Measurements from ENCODE around the gene CRTAP. TPM values are rescaled to one million over a fixed set of nuclear protein-coding genes. Genes with fewer than 3 reads are reported as not detected.

CRTAP gene
- total RNA-seq, 1 experiment from 2014 or later = 134 TPM

DNA sequence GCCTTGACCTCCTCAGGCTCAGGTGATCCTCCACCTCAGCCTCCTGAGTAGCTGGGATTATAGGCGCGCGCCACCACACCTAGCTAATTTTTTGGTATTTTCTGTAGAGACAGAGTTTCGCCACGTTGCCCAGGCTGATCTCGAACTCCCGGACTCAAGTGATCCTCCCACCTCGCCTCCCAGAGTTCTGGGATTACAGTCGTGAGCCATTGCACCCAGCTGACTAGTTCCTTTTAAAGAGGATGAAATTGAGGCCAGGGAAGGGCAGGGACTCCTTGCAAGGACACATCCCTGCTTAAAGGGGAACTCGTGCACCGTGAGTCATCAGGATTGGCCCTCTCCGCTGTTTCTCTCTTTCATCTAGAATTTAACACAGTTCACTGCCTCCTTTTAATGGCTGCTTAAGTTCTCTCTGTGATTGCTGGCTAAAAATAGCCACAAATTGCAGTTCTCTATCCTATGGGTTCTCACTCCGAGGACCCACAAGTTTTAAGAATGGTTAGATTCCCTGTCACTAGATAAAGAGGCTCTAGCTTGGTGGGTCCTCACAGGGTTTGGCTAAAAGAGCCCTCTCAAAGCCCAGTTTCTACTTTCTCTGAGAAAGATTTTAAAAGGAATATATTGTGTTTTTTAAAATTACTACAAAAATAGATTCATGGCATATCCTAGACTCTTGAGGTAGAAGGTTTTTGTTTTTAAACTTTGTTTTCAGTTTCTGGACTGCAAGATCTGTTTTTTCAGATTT is 1.4 kb downstream of the CRTAP start:
- Histone ChIP-seq H3K4me1 (replicated peaks; ENCODE audit: insufficient read depth) (0 out of 2 replicates have a peak, but pooled peaks cover 7% of the 10 kb centered on the region), H3K4me2 (peak overlapping the region; percentile 87), H3K9me3 (ENCODE audit: insufficient read depth, low read depth) (no peaks in the 10 kb centered on the region), H3K27ac (peak overlapping the region; percentile 72), H3K9me2 (ENCODE audit: insufficient read depth) (no peaks in the 10 kb centered on the region), H3K79me2 (ENCODE audit: low read depth) (0 out of 2 replicates have a peak, but pooled peaks cover 14% of the 10 kb centered on the region), H3F3A (ENCODE audit: insufficient read depth, low read depth) (peaks cover 3% of the 10 kb centered on the region), H4K20me1 (ENCODE audit: insufficient read depth) (no peaks in the 10 kb centered on the region), H3K27me3 (ENCODE audit: insufficient read depth, low read depth) (no peaks in the 10 kb centered on the region), H2AFZ (no peak overlapping the region), H3K36me3 (ENCODE audit: low read depth) (no peaks in the 10 kb centered on the region), H3K4me3 (peak overlapping the region; percentile 73; the same call in 1 of the 2 replicates)
- POLR2A ChIA-PET (ENCODE audit: unreplicated experiment) = interaction anchor here (0.7 kb wide), 1 partner anchor 10 kb away, joined by 9 read pairs; no protein-coding TSS in a partner anchor
- intact Hi-C loops (cut with micrococcal nuclease; ENCODE audit: unreplicated experiment) = loop anchor here (2.0 to 5.0 kb wide), 2 partner anchors 168 to 326 kb away; partner anchors contain the start of gene UBP1
- CTCF ChIA-PET = interaction anchor here (2.2 kb wide), 1 partner anchor 257 kb away, joined by 7 read pairs; no protein-coding TSS in a partner anchor
- no peak for TF ChIP-seq EZH2 (IDR thresholded peaks at IDR 0.05; ENCODE audit: low read depth)
- TF ChIP-seq, protein P1, sequence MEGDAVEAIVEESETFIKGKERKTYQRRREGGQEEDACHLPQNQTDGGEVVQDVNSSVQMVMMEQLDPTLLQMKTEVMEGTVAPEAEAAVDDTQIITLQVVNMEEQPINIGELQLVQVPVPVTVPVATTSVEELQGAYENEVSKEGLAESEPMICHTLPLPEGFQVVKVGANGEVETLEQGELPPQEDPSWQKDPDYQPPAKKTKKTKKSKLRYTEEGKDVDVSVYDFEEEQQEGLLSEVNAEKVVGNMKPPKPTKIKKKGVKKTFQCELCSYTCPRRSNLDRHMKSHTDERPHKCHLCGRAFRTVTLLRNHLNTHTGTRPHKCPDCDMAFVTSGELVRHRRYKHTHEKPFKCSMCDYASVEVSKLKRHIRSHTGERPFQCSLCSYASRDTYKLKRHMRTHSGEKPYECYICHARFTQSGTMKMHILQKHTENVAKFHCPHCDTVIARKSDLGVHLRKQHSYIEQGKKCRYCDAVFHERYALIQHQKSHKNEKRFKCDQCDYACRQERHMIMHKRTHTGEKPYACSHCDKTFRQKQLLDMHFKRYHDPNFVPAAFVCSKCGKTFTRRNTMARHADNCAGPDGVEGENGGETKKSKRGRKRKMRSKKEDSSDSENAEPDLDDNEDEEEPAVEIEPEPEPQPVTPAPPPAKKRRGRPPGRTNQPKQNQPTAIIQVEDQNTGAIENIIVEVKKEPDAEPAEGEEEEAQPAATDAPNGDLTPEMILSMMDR (conservative IDR thresholded peaks at IDR 0.05) = no peak
- BruUV-seq (replicated peaks) = TSS peak; percentile 28
- peak; percentile 50 to 74 for DNase-seq

DNA sequence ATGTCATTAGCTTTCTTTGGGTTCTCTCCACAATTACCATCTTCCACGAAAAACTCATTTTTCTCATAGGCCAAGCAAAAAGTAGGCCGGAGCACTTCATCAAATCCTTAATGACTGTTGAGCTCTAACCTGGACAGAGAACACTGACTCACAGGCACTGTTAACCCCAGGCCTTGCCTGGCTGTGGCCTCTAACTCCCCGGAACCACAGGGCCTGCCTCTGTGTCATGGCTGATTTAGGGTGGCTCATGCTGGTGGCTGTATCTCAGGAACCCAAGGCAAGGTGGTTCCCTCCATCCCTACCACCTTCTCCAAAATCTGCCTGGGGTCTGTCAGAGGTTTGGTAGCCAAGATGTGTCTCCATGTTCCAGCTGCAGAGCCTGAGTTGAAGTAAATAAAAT is 3.6 kb downstream of the CRTAP start:
- H3K4me2 ChIP-seq = no peak overlapping the region
- H3K4me3 ChIP-seq = no peak overlapping the region

DNA sequence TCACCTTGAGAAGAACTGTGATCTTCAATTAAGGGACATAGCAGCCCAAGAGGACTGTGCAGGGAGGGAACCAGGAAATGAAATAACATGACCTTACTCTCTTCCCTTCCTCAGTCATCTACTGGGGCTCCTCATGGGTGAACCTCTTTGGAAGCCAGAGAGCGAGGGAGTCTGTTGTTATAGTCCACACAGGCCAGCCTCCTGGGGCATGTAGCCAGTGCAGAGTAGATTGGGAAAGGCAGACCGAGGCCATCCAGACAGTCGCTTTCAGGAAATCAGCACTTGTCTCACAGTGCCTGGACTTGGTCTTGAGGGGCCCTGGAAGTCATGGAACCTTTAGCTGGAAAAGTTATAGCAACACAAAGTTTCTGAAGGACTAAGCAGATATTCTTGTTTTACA is 6.1 kb downstream of the CRTAP start:
- Histone ChIP-seq H3K27me3 (ENCODE audit: insufficient read depth, low read depth) (no peaks in the 10 kb centered on the region), H3K4me1 (replicated peaks; ENCODE audit: insufficient read depth) (0 out of 2 replicates have a peak, but pooled peaks cover 7% of the 10 kb centered on the region), H3K79me2 (ENCODE audit: low read depth) (0 out of 2 replicates have a peak, but pooled peaks cover 11% of the 10 kb centered on the region), H3K9me2 (ENCODE audit: insufficient read depth) (no peaks in the 10 kb centered on the region), H3K36me3 (ENCODE audit: low read depth) (no peaks in the 10 kb centered on the region), H3K4me2 (no peak overlapping the region), H2AFZ (no peak overlapping the region), H3K9me3 (ENCODE audit: insufficient read depth, low read depth) (no peaks in the 10 kb centered on the region), H3K4me3 (no peak overlapping the region), H3K27ac (no peak overlapping the region), H4K20me1 (ENCODE audit: insufficient read depth) (no peaks in the 10 kb centered on the region), H3F3A (ENCODE audit: insufficient read depth, low read depth) (no peaks in the 10 kb centered on the region; the same call in none of the 2 replicates)
- BruUV-seq (replicated peaks) = no TSS peak
- no peak for DNase-seq
- ChIA-PET CTCF (no interaction called here), POLR2A (ENCODE audit: unreplicated experiment) (no interaction called here)
- TF ChIP-seq, protein P1 (conservative IDR thresholded peaks at IDR 0.05) = no peak
- no peak for TF ChIP-seq EZH2 (IDR thresholded peaks at IDR 0.05; ENCODE audit: low read depth)
- intact Hi-C loops (cut with micrococcal nuclease; ENCODE audit: unreplicated experiment) = loop anchor here (5.0 kb wide), 1 partner anchor 173 kb away; no protein-coding TSS in a partner anchor

More for the DNA sequence above, 3.6 kb downstream of the CRTAP start:
- 0 out of 2 replicates have a peak, but pooled peaks cover 7% of the 10 kb centered on the region for H3K4me1 ChIP-seq (replicated peaks; ENCODE audit: insufficient read depth)
- intact Hi-C loops (cut with micrococcal nuclease; ENCODE audit: unreplicated experiment) = loop anchor here (5.0 kb wide), 1 partner anchor 170 kb away; no protein-coding TSS in a partner anchor
- no peaks in the 10 kb centered on the region for H3K36me3 ChIP-seq (ENCODE audit: low read depth)
- POLR2A ChIA-PET (ENCODE audit: unreplicated experiment) = no interaction called here
- no peaks in the 10 kb centered on the region for H4K20me1 ChIP-seq (ENCODE audit: insufficient read depth)
- DNase-seq = no peak
- H3K9me2 ChIP-seq (ENCODE audit: insufficient read depth) = no peaks in the 10 kb centered on the region
- no peaks in the 10 kb centered on the region for H3K27me3 ChIP-seq (ENCODE audit: insufficient read depth, low read depth)
- CTCF ChIA-PET = interaction anchor here (2.2 kb wide), 1 partner anchor 255 kb away, joined by 7 read pairs; no protein-coding TSS in a partner anchor
- H3K79me2 ChIP-seq (ENCODE audit: low read depth) = 0 out of 2 replicates have a peak, but pooled peaks cover 14% of the 10 kb centered on the region
- no peak overlapping the region for H2AFZ ChIP-seq
- H3F3A ChIP-seq (ENCODE audit: insufficient read depth, low read depth) = peaks cover 3% of the 10 kb centered on the region
- TF ChIP-seq, protein P1 (conservative IDR thresholded peaks at IDR 0.05) = no peak
- TF ChIP-seq EZH2 (IDR thresholded peaks at IDR 0.05; ENCODE audit: low read depth) = no peak
- no peaks in the 10 kb centered on the region for H3K9me3 ChIP-seq (ENCODE audit: insufficient read depth, low read depth)
- no peak overlapping the region for H3K27ac ChIP-seq
- no TSS peak for BruUV-seq (replicated peaks)
